Endometrial microvascular endothelial cells (primary cell): ENCODE results near the gene HOXC11. TPM values are rescaled to one million over a fixed set of nuclear protein-coding genes. Genes with fewer than 3 reads are reported as not detected.

Source experiments
- in situ Hi-C: cut with HindIII; loops from 2 replicates; pipeline ENCODE4 v1.10.0; 2017; ENCODE audit warnings: low sequenced_read_pairs, low pct_unique_long_range_greater_than_20kb; ENCODE audit errors: inconsistent ontology term
- total RNA-seq: library from RNA; depleted of rRNA; stranded (reverse); fragments of >200 nt; gene quantifications from one replicate; pipeline ENCODE4 v1.2.3, GENCODE V29; 2015; ENCODE audit errors: inconsistent ontology term

Gene HOXC11
- total RNA-seq, 1 donor from 2014 or later: not detected

DNA sequence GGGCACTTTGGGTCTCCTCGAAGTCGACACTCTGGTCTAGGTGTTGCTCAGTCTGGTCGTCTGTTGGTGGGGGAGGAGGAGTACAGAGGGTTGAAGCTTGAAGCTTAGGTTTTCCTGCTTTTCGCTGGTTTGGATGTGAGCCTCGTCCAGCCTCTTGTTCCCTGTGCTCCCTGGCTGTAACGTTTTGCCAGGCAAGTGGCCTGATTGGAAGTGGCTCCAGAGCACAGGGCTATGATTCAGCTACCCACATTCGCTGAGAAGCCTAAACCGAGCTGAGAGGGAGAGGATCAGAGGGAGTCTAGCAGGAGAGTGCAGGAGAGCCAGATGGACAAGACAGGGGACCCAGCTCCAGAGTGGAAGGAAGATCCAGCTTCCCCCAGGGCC is 18.1 kb downstream of the HOXC11 start:
- in situ Hi-C loops: no loop called here

GRCh38 chr12:53992377-53992889 is 19.5 kb downstream of the HOXC11 start:
- in situ Hi-C loops: no loop called here

GRCh38 chr12:53993162-53994008 is 20.5 kb downstream of the HOXC11 start:
- in situ Hi-C loops: no loop called here

DNA sequence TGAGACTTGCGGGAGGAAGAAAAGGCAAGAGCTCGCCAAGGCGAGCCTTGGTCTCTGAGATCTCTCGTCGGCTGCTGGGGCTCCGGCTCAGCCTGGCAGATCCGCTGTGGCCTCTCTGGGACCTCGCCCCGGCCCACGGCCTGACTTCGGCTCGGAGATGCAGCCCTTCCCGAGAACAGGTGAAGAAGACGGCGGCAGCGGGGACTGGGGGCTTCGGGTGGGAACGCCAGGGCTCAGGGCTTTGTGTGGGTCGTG is 21.0 kb downstream of the HOXC11 start:
- in situ Hi-C loops: no loop called here

- in situ Hi-C loops: no loop called here
These were observed 21.5 kb downstream of the HOXC11 start for GRCh38 chr12:53994264-53995001.

GRCh38 chr12:53995002-53995377 is 22.1 kb downstream of the HOXC11 start:
- in situ Hi-C loops: no loop called here

DNA sequence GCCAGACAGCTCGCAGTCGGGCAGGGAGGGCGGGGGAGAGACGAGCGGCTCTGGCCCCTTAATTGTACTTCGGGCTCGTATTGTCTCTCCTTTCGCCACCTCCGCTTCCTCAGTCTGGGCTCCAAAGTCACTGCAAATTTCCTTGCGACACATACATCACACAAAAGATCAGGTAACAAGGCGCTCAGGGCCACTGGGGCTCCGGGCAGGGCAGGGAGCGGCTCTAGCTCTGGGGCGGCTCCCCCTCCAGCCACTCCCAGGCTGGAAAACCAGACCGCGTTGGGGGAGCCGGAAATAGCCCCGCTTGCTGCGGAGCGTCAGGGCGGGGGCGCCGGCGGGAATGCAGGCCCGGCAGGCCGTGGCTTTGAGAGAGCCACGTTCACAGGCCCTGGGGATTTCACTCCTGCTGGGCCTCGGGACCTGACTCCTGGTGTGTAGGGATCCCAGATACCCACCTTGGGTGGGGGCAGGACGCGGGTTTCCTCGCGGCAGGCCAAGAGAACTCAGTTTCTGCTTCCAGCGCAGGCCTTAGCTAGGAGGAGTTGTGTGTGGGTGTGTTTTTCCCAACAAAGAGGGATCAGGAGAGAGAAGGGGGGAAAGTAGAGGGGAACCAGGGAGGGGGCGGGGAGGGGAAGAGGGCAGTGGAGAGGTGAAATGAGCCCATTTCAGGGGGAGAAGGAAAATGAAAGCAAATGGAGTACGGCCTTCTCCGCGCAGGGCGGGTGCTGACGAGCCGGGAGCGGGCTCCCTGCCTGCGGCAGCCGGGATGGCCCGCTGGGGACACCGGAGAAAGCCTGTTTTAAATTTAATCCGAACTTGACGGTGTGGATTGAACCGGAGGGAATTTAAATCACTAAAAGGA is 22.7 kb downstream of the HOXC11 start:
- in situ Hi-C loops: no loop called here

GRCh38 chr12:53996240-53997203 is 23.6 kb downstream of the HOXC11 start:
- in situ Hi-C loops: no loop called here

DNA sequence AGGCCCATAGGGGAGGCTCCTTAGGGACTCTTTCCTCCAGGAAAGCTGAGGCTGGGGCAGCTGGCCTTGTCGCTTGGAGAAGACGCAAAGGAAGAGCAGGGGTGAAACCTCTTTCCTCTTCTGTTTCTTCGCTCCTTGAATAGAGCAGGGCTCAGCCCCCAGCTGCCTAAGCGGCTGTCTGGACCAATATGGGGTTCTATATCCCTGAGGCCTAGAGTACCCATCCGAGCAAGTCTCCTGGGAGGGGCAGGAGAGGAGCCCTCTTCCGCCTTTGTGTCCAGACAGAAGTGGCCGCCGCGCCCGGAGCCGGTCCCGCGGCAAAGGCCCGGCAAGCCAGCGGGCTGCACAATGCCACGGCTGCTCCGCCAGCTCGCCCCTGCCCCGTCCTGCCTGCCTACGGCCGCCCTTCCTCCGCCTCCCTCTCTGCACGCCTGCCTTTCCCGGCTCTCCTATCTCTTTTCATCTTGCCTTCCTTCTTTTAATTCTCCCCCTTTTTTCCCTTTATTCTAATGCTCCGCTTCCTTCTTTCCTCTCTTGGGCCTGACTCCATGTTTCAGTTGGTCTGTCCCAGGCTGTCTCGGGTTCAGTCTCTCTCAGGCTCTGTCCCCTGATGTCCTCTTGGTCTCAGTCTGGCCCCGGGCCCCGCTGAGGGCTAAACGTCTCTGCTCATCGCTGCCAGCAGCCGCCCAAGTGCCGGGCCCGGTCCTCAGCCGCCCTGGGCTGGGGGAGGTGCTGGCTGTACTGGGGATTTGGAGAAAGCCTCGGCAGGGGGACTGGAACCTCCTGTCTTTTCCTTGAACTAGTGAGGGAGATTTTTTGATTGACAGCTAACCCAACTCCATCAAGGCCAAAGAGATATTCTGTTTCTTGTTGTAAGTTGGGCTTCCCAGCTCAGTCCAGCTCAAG is 24.5 kb downstream of the HOXC11 start:
- in situ Hi-C loops: no loop called here

DNA sequence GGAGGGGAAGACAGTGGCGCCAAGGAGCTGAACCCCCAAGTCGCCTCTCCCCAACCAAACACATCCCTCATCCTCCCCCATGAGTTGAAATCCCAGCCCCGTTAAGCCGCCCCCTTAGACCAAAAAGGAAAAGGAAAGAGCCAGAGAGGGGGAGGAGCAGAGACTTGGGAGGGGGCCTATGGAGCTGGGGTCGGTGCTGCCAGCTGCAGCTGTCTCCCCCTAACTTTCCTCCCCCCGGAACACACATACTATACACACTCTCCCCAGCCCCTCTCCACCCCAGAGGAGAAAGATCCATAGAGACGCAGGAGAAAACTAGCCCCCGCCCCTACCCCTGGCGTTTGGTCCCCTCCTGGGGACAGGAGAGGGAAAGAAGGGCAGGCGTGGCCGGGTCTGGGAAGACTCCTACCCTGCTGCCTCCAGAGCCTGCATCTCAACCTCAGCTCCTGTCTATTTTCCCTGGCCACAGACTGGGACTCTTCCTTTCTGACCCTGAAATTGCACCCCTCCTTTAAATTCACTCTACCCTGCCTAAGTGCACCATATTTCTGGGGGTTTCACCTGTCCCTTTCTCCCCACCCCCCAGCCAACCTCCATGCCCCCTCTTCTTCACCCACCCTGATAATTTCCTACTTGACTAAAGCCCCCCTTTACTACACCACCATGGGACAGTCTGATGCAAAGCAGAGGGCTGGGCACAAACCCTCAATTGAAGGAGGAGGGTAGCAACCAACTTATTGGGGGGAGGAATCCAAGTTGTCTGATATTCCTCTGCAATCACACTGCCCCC is 25.4 kb downstream of the HOXC11 start:
- in situ Hi-C loops: no loop called here

DNA sequence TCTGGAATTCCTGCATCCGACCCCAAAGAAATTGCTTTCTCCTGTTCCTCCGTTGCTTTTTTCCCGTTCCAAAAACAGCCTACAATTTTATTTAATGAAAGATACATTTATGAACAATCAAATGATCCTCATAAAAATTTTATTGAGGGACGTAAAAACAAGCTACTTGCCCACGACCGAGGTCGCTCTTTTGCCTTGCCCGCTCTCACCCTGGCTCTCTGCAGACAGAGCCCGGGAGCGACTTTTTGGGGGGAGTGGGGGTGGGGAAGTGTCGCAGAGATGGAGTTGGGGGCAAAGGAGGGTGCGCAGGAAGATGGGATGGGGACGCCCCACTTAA is 25.9 kb downstream of the HOXC11 start:
- in situ Hi-C loops: no loop called here

- in situ Hi-C loops: loop anchor here (25.0 kb wide), 1 partner anchor 213 kb away; no protein-coding TSS in a partner anchor
These were observed 26.7 kb downstream of the HOXC11 start for GRCh38 chr12:53999559-54000115.

DNA sequence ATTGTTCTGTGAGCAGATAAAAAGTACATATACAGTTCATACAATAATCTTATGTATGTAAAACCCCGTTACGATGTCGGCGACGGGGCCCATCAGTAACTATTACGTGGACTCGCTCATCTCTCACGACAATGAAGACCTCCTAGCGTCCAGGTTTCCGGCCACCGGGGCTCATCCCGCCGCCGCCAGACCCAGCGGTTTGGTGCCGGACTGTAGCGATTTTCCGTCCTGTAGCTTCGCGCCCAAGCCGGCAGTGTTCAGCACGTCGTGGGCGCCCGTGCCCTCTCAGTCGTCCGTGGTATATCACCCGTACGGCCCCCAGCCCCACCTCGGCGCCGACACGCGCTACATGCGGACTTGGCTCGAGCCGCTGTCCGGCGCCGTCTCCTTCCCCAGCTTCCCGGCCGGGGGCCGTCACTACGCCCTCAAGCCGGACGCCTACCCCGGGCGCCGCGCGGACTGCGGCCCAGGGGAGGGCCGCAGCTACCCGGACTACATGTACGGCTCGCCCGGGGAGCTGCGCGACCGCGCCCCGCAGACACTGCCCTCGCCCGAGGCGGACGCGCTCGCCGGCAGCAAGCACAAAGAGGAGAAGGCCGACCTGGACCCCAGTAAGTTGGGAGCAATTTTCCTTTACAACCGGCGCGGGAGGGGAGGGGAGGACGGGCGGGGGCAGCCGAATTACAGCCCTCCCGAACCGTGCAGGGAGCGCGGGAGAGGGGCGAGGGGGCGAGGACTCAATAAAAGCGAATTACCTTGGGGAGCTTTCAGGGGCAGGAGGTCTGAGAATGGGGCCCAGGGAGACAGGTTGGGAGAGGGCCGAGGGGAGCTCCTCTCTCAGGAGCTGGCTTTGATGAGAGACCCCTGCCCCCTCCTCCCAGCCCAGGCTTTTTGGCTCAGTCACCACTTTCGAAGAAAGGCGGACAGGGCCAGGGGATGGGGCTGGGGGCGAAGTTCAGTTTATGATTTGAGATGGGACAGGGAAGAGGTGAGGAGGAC is 27.5 kb downstream of the HOXC11 start, which contains the start of gene HOXC9:
HOXC9 (plus strand) TSS at position 46 of the 999 bp plus-strand sequence; CDS start at position 74, 28 bp downstream.
- in situ Hi-C loops: loop anchor here (25.0 kb wide), 1 partner anchor 212 kb away; no protein-coding TSS in a partner anchor

- in situ Hi-C loops: loop anchor here (25.0 kb wide), 1 partner anchor 211 kb away; no protein-coding TSS in a partner anchor
These were observed 28.6 kb downstream of the HOXC11 start for GRCh38 chr12:54001283-54002187.
